Measurements from ENCODE around the gene ATP5ME.
"Not testable (repeated sequence)": the region's sequence is repeated elsewhere in the genome, so short reads cannot be mapped to it uniquely, and the experiment has no call there.

ATP5ME gene

GRCh38 chr4:671769-672168 is 2.3 kb downstream of the ATP5ME start:
- TF ChIP-seq GABPA (IDR thresholded peaks at IDR 0.05; ENCODE audit: low read depth) (no peak), SPI1 (IDR thresholded peaks at IDR 0.05; ENCODE audit: borderline replicate concordance, low read depth) (no peak), REST (IDR thresholded peaks at IDR 0.05; ENCODE audit: insufficient replicate concordance, low read depth) (no peak), CTCF (IDR thresholded peaks at IDR 0.05; ENCODE audit: insufficient read depth, low read length) (no peak), POLR2AphosphoS5 (IDR thresholded peaks at IDR 0.05; ENCODE audit: low read depth) (no peak)

GRCh38 chr4:669806-670559 is 4.1 kb downstream of the ATP5ME start:
- H3K27me3 ChIP-seq (ENCODE audit: insufficient read depth, poor library complexity, severe bottlenecking); H3K27ac ChIP-seq (replicated peaks); DNase-seq (ENCODE audit: low read depth in 1 of 2, low spot score in 1 of 2); H3K4me3 ChIP-seq (replicated peaks; ENCODE audit: insufficient read depth, low read length): not testable (repeated sequence)

More at GRCh38 chr4:671769-672168, 2.3 kb downstream of the ATP5ME start:
- Histone ChIP-seq H3K27me3 (ENCODE audit: insufficient read depth, poor library complexity, severe bottlenecking) (no peaks in the 10 kb centered on the region), H3K27ac (replicated peaks) (no peak overlapping the region), H3K4me3 (replicated peaks; ENCODE audit: insufficient read depth, low read length) (no peak overlapping the region)
- no peak for DNase-seq (ENCODE audit: low read depth in 1 of 2, low spot score in 1 of 2)

GRCh38 chr4:668219-668618 is 5.9 kb downstream of the ATP5ME start:
- not testable (repeated sequence) for H3K27ac ChIP-seq (replicated peaks); DNase-seq (ENCODE audit: low read depth in 1 of 2, low spot score in 1 of 2); H3K4me3 ChIP-seq (replicated peaks; ENCODE audit: insufficient read depth, low read length); H3K27me3 ChIP-seq (ENCODE audit: insufficient read depth, poor library complexity, severe bottlenecking)

- H3K4me3 ChIP-seq (replicated peaks; ENCODE audit: insufficient read depth, low read length), result no peak overlapping the region
- DNase-seq (ENCODE audit: low read depth in 1 of 2, low spot score in 1 of 2), result no peak
- H3K27me3 ChIP-seq (ENCODE audit: insufficient read depth, poor library complexity, severe bottlenecking), result peaks cover 10% of the 10 kb centered on the region
- TF ChIP-seq GABPA (IDR thresholded peaks at IDR 0.05; ENCODE audit: low read depth) (no peak), SPI1 (IDR thresholded peaks at IDR 0.05; ENCODE audit: borderline replicate concordance, low read depth) (no peak), REST (IDR thresholded peaks at IDR 0.05; ENCODE audit: insufficient replicate concordance, low read depth) (no peak), POLR2AphosphoS5 (IDR thresholded peaks at IDR 0.05; ENCODE audit: low read depth) (no peak), CTCF (IDR thresholded peaks at IDR 0.05; ENCODE audit: insufficient read depth, low read length) (no peak)
- no peak overlapping the region for H3K27ac ChIP-seq (replicated peaks)
Measured at GRCh38 chr4:667545-667925, 6.5 kb downstream of the ATP5ME start.
